ENCODE data around the gene TLE7. TPM values are rescaled to one million over a fixed set of nuclear protein-coding genes. Genes with fewer than 3 reads are reported as not detected.

The TLE7 gene
- total and polyA plus RNA-seq, 2 of the 4 experiments (the other 2 are of a cell fraction) = not detected

DNA sequence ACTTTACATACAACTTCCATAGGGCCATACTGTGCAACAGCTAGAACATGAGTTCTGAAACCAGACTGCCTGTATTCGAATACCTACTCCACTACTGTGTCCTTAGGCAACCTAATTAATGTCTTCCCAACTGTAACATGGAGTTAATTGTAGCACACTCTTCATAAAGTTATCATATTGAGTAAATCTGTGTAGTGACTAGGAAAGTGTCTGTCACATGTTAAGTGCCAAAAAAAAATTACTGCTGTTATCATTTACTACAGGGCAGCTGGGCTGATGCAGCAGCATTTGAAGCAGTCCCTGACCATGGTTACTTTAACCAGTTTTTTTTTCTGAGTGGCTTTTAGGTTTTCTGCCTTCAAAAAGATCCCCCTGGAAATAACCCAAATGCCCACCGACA is 31.1 kb upstream of the TLE7 start:
- no TSS peak for BruUV-seq (replicated peaks)

More for the DNA sequence above, 31.1 kb upstream of the TLE7 start:
- H2BK120ac ChIP-seq (ENCODE audit: low read depth, low read length) = no peak overlapping the region
- H3K36me3 ChIP-seq (ENCODE audit: control insufficient read depth, insufficient read depth, low read length) = peaks cover 13% of the 10 kb centered on the region
- dilution Hi-C loops (cut with HindIII; ENCODE audit: low sequenced_read_pairs, unreplicated experiment) (no loop called here), intact Hi-C loops (cut with micrococcal nuclease) (no loop called here), in situ Hi-C loops (cut with MboI; ENCODE audit: low sequenced_read_pairs) (no loop called here)
- H4K20me1 ChIP-seq (ENCODE audit: insufficient read depth, low read length) = no peaks in the 10 kb centered on the region; the same call in 1 of the 2 replicates
- H3K4me2 ChIP-seq (ENCODE audit: low read depth, low read length) = no peak overlapping the region
- ATAC-seq (ENCODE audit: low read depth) = no peak
- no peak overlapping the region for H2AK5ac ChIP-seq (ENCODE audit: low read depth, low read length)
- no peak for DNase-seq
- H3K56ac ChIP-seq (ENCODE audit: extremely low read depth, insufficient read depth, low read length) = no peak overlapping the region
- no peak overlapping the region for H4K5ac ChIP-seq (ENCODE audit: low read depth, low read length)
- no peak overlapping the region for H2AFZ ChIP-seq (replicated peaks; ENCODE audit: low read length, poor library complexity)
- H3K27ac ChIP-seq (ENCODE audit: insufficient read depth, low read length) = no peak overlapping the region
- WGBS, 2 experiments (ENCODE audit: extremely low coverage in 2 of 2, insufficient read length in 1 of 2) = no CpG with 5 or more reads among the region's 2 CpGs
- ChIA-PET CTCF (no interaction called here), POLR2A (ENCODE audit: unreplicated experiment) (no interaction called here)
- H2BK15ac ChIP-seq (ENCODE audit: low read depth, low read length) = no peak overlapping the region
- TF ChIP-seq NFE2L2 (IDR thresholded peaks at IDR 0.05; ENCODE audit: low read depth, low read length) (no peak), MXI1 (IDR thresholded peaks at IDR 0.05; ENCODE audit: borderline replicate concordance, low read depth, low read length) (no peak), CEBPB (IDR thresholded peaks at IDR 0.05; ENCODE audit: low read depth, low read length) (no peak), MAZ (IDR thresholded peaks at IDR 0.05; ENCODE audit: borderline replicate concordance, low read depth, low read length) (no peak), MAFK (IDR thresholded peaks at IDR 0.05; ENCODE audit: low read depth, low read length) (no peak), SMC3 (IDR thresholded peaks at IDR 0.05; ENCODE audit: low read depth, low read length) (no peak), RFX5 (IDR thresholded peaks at IDR 0.05; ENCODE audit: low read depth, low read length) (no peak), RAD21 (IDR thresholded peaks at IDR 0.05; ENCODE audit: low read length) (no peak), RCOR1 (IDR thresholded peaks at IDR 0.05; ENCODE audit: insufficient replicate concordance, low read length) (no peak), CHD1 (IDR thresholded peaks at IDR 0.05; ENCODE audit: low read depth, low read length) (no peak), BHLHE40 (IDR thresholded peaks at IDR 0.05; ENCODE audit: low read depth, low read length) (no peak)
- TF ChIP-seq, protein P1, sequence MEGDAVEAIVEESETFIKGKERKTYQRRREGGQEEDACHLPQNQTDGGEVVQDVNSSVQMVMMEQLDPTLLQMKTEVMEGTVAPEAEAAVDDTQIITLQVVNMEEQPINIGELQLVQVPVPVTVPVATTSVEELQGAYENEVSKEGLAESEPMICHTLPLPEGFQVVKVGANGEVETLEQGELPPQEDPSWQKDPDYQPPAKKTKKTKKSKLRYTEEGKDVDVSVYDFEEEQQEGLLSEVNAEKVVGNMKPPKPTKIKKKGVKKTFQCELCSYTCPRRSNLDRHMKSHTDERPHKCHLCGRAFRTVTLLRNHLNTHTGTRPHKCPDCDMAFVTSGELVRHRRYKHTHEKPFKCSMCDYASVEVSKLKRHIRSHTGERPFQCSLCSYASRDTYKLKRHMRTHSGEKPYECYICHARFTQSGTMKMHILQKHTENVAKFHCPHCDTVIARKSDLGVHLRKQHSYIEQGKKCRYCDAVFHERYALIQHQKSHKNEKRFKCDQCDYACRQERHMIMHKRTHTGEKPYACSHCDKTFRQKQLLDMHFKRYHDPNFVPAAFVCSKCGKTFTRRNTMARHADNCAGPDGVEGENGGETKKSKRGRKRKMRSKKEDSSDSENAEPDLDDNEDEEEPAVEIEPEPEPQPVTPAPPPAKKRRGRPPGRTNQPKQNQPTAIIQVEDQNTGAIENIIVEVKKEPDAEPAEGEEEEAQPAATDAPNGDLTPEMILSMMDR (conservative IDR thresholded peaks at IDR 0.05; ENCODE audit: low read depth, low read length) = no peak
- TF ChIP-seq, protein P2, sequence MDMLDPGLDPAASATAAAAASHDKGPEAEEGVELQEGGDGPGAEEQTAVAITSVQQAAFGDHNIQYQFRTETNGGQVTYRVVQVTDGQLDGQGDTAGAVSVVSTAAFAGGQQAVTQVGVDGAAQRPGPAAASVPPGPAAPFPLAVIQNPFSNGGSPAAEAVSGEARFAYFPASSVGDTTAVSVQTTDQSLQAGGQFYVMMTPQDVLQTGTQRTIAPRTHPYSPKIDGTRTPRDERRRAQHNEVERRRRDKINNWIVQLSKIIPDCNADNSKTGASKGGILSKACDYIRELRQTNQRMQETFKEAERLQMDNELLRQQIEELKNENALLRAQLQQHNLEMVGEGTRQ (IDR thresholded peaks at IDR 0.05; ENCODE audit: low read depth, low read length) = no peak
- TF ChIP-seq, protein P3, sequence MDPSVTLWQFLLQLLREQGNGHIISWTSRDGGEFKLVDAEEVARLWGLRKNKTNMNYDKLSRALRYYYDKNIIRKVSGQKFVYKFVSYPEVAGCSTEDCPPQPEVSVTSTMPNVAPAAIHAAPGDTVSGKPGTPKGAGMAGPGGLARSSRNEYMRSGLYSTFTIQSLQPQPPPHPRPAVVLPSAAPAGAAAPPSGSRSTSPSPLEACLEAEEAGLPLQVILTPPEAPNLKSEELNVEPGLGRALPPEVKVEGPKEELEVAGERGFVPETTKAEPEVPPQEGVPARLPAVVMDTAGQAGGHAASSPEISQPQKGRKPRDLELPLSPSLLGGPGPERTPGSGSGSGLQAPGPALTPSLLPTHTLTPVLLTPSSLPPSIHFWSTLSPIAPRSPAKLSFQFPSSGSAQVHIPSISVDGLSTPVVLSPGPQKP (IDR thresholded peaks at IDR 0.05; ENCODE audit: borderline replicate concordance, low read depth, low read length) = no peak
- H2BK20ac ChIP-seq (ENCODE audit: low read depth, low read length) = no peak overlapping the region
- H3K4me3 ChIP-seq (ENCODE audit: insufficient read depth, low read depth, low read length) = no peak overlapping the region
- H3K9me3 ChIP-seq (ENCODE audit: control insufficient read depth, insufficient read depth, low read length) = peaks cover 5% of the 10 kb centered on the region
- H3K27me3 ChIP-seq (ENCODE audit: control insufficient read depth, insufficient read depth, low read length) = no peaks in the 10 kb centered on the region
- no peak overlapping the region for H2BK5ac ChIP-seq (ENCODE audit: low read depth, low read length, poor library complexity, severe bottlenecking)
- no peak overlapping the region for H3K9ac ChIP-seq (ENCODE audit: low read depth, low read length)
- no peak overlapping the region for H4K8ac ChIP-seq (ENCODE audit: low read depth in 2 of 2, low read length in 2 of 2)
- H2AK9ac ChIP-seq (replicated peaks; ENCODE audit: low read depth, low read length, poor library complexity) = no peak overlapping the region
- no peaks in the 10 kb centered on the region; a peak in 1 of 4 replicates for H3K79me1 ChIP-seq (ENCODE audit: low read depth in 1 of 2, low read length in 2 of 2)
- H3K18ac ChIP-seq (ENCODE audit: low read depth, low read length) = no peak overlapping the region
- H4K91ac ChIP-seq (ENCODE audit: insufficient read depth, low read depth, low read length) = no peak overlapping the region
- H3K9me1 ChIP-seq (ENCODE audit: insufficient read depth, low read length) = no peaks in the 10 kb centered on the region
- no peak overlapping the region for H3K14ac ChIP-seq (replicated peaks; ENCODE audit: low read depth, low read length)
- H3K4ac ChIP-seq (ENCODE audit: low read depth, low read length) = no peak overlapping the region
- H3K4me1 ChIP-seq (ENCODE audit: control insufficient read depth, insufficient read depth, low read length) = peaks cover 3% of the 10 kb centered on the region; the same call in 1 of the 2 replicates
- no peak overlapping the region for H3K23ac ChIP-seq (ENCODE audit: low read depth, low read length)
